H1 (cell line): ENCODE results near the gene MINPP1. TPM values are rescaled to one million over a fixed set of nuclear protein-coding genes. Genes with fewer than 3 reads are reported as not detected.

Experiments
- CBX5 ChIP-seq: fragments of 300-800, 300-1000 bp; sonication (generic); IDR thresholded peaks from 2 replicates; pipeline ENCODE4 v1.7.1; 2016; ENCODE audit warnings: antibody characterized with exemption, low read length, low read depth
- FOSL1 ChIP-seq: IDR thresholded peaks from 2 replicates; pipeline ENCODE4 v1.6.1; 2011; ENCODE audit warnings: mild to moderate bottlenecking, low read depth, low read length, moderate library complexity; ENCODE audit not compliant: insufficient read depth
- KDM4A ChIP-seq: IDR thresholded peaks from one replicate; pipeline ENCODE4 v1.7.1; 2012; ENCODE audit warnings: low read depth, mild to moderate bottlenecking, moderate library complexity, low read length, inconsistent platforms; ENCODE audit not compliant: severe bottlenecking
- SIN3A ChIP-seq, 2 experiments: IDR thresholded peaks in 1 of 2; conservative IDR thresholded peaks in 1 of 2; 2 replicates each; pipeline ENCODE4 v1.6.1; 2011 to 2012; ENCODE audit warnings: low read length in 2 of 2, improper control_type of control experiment in 1 of 2, low read depth in 1 of 2, mild to moderate bottlenecking in 1 of 2
- polyA plus RNA-seq, 7 experiments: library from polyadenylated mRNA; depleted of rRNA in 3 of 7; stranded (reverse) in 5 of 7; unstranded in 2 of 7; fragments of >200 nt in 5 of 7; fragments of 200-250 nt in 2 of 7; gene quantifications; 1 replicate in 5 of 7; 2 replicates in 1 of 7; 4 replicates in 1 of 7; pipeline versions ENCODE4 v1.2.1 to v1.2.3, GENCODE V29; 2011 to 2013; ENCODE audit warnings: missing spikeins in 2 of 7, mixed read lengths in 2 of 7
- total RNA-seq: library from RNA; stranded (reverse); fragmentation: NEBNext Ultra II Directional; extraction: Animal tissue kit (Norgen Biotek cat#: 25700); gene quantifications from 2 replicates; pipeline ENCODE4 v1.2.1, GENCODE V29; 2021
- TF ChIP-seq, protein P1 (sequence below): IDR thresholded peaks from 2 replicates; pipeline ENCODE4 v1.6.1; 2012; ENCODE audit warnings: low read length, inconsistent platforms

The MINPP1 gene
- total and polyA plus RNA-seq, 2 of the 8 experiments (the other 6 are each of a cell fraction or from before 2014, with no cell fraction given) = 13.6 to 27.2 TPM

GRCh38 chr10:87565010-87565409 lies 60.3 kb downstream of the MINPP1 start (continued):
- no peak for TF ChIP-seq SIN3A (conservative IDR thresholded peaks at IDR 0.05 in 1 of 2, IDR thresholded peaks at IDR 0.05 in 1 of 2; ENCODE audit: low read depth in 1 of 2, low read length in 2 of 2)
- TF ChIP-seq FOSL1 = no peak
- TF ChIP-seq CBX5 = no peak
- TF ChIP-seq, protein P1, sequence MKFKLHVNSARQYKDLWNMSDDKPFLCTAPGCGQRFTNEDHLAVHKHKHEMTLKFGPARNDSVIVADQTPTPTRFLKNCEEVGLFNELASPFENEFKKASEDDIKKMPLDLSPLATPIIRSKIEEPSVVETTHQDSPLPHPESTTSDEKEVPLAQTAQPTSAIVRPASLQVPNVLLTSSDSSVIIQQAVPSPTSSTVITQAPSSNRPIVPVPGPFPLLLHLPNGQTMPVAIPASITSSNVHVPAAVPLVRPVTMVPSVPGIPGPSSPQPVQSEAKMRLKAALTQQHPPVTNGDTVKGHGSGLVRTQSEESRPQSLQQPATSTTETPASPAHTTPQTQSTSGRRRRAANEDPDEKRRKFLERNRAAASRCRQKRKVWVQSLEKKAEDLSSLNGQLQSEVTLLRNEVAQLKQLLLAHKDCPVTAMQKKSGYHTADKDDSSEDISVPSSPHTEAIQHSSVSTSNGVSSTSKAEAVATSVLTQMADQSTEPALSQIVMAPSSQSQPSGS = no peak
- no peak for TF ChIP-seq KDM4A
- TF ChIP-seq, all 59 proteins: peak for 0
